Ishikawa (cell line): ENCODE data around the gene PAQR9.

ENCODE experiments used
- CEBPB ChIP-seq: IDR thresholded peaks from 2 replicates; pipeline ENCODE4 v1.6.1; 2012
- EGR1 ChIP-seq: IDR thresholded peaks from 2 replicates; pipeline ENCODE4 v1.6.1; 2012
- EP300 ChIP-seq: IDR thresholded peaks from 2 replicates; pipeline ENCODE4 v1.6.1; 2012; ENCODE audit warnings: borderline replicate concordance
- RAD21 ChIP-seq: IDR thresholded peaks from 2 replicates; pipeline ENCODE4 v1.6.1; 2012; ENCODE audit warnings: low read depth
- TCF12 ChIP-seq: IDR thresholded peaks from 2 replicates; pipeline ENCODE4 v1.6.1; 2012; ENCODE audit warnings: low read depth
- USF1 ChIP-seq: IDR thresholded peaks from 2 replicates; pipeline ENCODE4 v1.6.1; 2012
- TF ChIP-seq, protein P1 (sequence below): IDR thresholded peaks from 2 replicates; pipeline ENCODE4 v1.6.1; 2012

- TF ChIP-seq TCF12 (no peak), EGR1 (no peak), CEBPB (no peak), USF1 (no peak), RAD21 (no peak), EP300 (no peak)
- TF ChIP-seq, protein P1, sequence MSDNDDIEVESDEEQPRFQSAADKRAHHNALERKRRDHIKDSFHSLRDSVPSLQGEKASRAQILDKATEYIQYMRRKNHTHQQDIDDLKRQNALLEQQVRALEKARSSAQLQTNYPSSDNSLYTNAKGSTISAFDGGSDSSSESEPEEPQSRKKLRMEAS = no peak
Measured at GRCh38 chr3:142946861-142947260, 16.6 kb downstream of the PAQR9 start.
